Measurements from ENCODE around the gene CEP131.

Gene CEP131

GRCh38 chr17:81250286-81251093 is 27.7 kb upstream of the CEP131 start:
- no peak for TF ChIP-seq FOXK2 (IDR thresholded peaks at IDR 0.05)
- TF ChIP-seq ARNT (IDR thresholded peaks at IDR 0.05) = no peak
- TF ChIP-seq FOXA1 (IDR thresholded peaks at IDR 0.05) = no peak
- no peak for TF ChIP-seq FOXM1 (IDR thresholded peaks at IDR 0.05; ENCODE audit: borderline replicate concordance)
- no peak for TF ChIP-seq TARDBP (IDR thresholded peaks at IDR 0.05)
- no peak for TF ChIP-seq LEF1 (IDR thresholded peaks at IDR 0.05; ENCODE audit: borderline replicate concordance)
- no peak for TF ChIP-seq ZNF384 (IDR thresholded peaks at IDR 0.05)
- no peak for TF ChIP-seq BHLHE40 (IDR thresholded peaks at IDR 0.05; ENCODE audit: borderline replicate concordance)
- no peak for TF ChIP-seq NFRKB (IDR thresholded peaks at IDR 0.05)
- no peak for TF ChIP-seq SUZ12 (IDR thresholded peaks at IDR 0.05)
- TF ChIP-seq L3MBTL2 (conservative IDR thresholded peaks at IDR 0.05) = no peak
- no peak for TF ChIP-seq PKNOX1 (IDR thresholded peaks at IDR 0.05)
- no peak for TF ChIP-seq ELF4 (IDR thresholded peaks at IDR 0.05)
- DNase-seq (ENCODE audit: extremely low spot score) = no peak
- ChIA-PET POLR2A (no interaction called here), CTCF (interaction anchor here (0.7 kb wide), 1 partner anchor 234 kb away, joined by 3 read pairs; no protein-coding TSS in a partner anchor)

- DNase-seq (ENCODE audit: extremely low spot score) = no peak
- TF ChIP-seq SP1 (IDR thresholded peaks at IDR 0.05) (no peak), TARDBP (IDR thresholded peaks at IDR 0.05) (no peak), ELF4 (IDR thresholded peaks at IDR 0.05) (no peak), HDGF (IDR thresholded peaks at IDR 0.05; ENCODE audit: borderline replicate concordance) (no peak)
- ChIA-PET CTCF (no interaction called here), POLR2A (no interaction called here)
Measured at GRCh38 chr17:81249223-81250040, 26.7 kb upstream of the CEP131 start.

GRCh38 chr17:81248649-81249048 is 25.9 kb upstream of the CEP131 start:
- TF ChIP-seq CTBP1 (IDR thresholded peaks at IDR 0.05; ENCODE audit: borderline replicate concordance) (no peak), L3MBTL2 (conservative IDR thresholded peaks at IDR 0.05) (no peak), ZNF384 (IDR thresholded peaks at IDR 0.05) (no peak), ARNT (IDR thresholded peaks at IDR 0.05) (no peak), HDGF (IDR thresholded peaks at IDR 0.05; ENCODE audit: borderline replicate concordance) (no peak), FOXA1 (IDR thresholded peaks at IDR 0.05) (no peak), TARDBP (IDR thresholded peaks at IDR 0.05) (no peak), NFRKB (IDR thresholded peaks at IDR 0.05) (no peak), BHLHE40 (IDR thresholded peaks at IDR 0.05; ENCODE audit: borderline replicate concordance) (no peak), SUZ12 (IDR thresholded peaks at IDR 0.05) (no peak), PKNOX1 (IDR thresholded peaks at IDR 0.05) (no peak)
- DNase-seq (ENCODE audit: extremely low spot score) = no peak
- ChIA-PET POLR2A (no interaction called here), CTCF (no interaction called here)

GRCh38 chr17:81247339-81247990 is 24.7 kb upstream of the CEP131 start:
- ChIA-PET CTCF (no interaction called here), POLR2A (interaction anchor here (1.1 to 1.2 kb wide), 2 partner anchors 9 to 114 kb away, joined by 3 to 5 read pairs; partner anchors contain the start of genes NDUFAF8 and TEPSIN)
- no peak for DNase-seq (ENCODE audit: extremely low spot score)
- TF ChIP-seq HDGF (IDR thresholded peaks at IDR 0.05; ENCODE audit: borderline replicate concordance) = no peak
- no peak for TF ChIP-seq FOXA1 (IDR thresholded peaks at IDR 0.05)
- no peak for TF ChIP-seq ZNF384 (IDR thresholded peaks at IDR 0.05)
- no peak for TF ChIP-seq ARNT (IDR thresholded peaks at IDR 0.05)
- no peak for TF ChIP-seq PKNOX1 (IDR thresholded peaks at IDR 0.05)
- no peak for TF ChIP-seq SUZ12 (IDR thresholded peaks at IDR 0.05)
- TF ChIP-seq TARDBP (IDR thresholded peaks at IDR 0.05) = no peak
- TF ChIP-seq SP1 (IDR thresholded peaks at IDR 0.05) = no peak
- no peak for TF ChIP-seq LEF1 (IDR thresholded peaks at IDR 0.05; ENCODE audit: borderline replicate concordance)
- TF ChIP-seq L3MBTL2 (conservative IDR thresholded peaks at IDR 0.05) = no peak
- TF ChIP-seq ELF4 (IDR thresholded peaks at IDR 0.05) = no peak
- no peak for TF ChIP-seq CTBP1 (IDR thresholded peaks at IDR 0.05; ENCODE audit: borderline replicate concordance)
- TF ChIP-seq BHLHE40 (IDR thresholded peaks at IDR 0.05; ENCODE audit: borderline replicate concordance) = no peak
- TF ChIP-seq NFRKB (IDR thresholded peaks at IDR 0.05) = no peak
- TF ChIP-seq FOXK2 (IDR thresholded peaks at IDR 0.05) = no peak
- TF ChIP-seq FOXM1 (IDR thresholded peaks at IDR 0.05; ENCODE audit: borderline replicate concordance) = no peak

GRCh38 chr17:81246679-81247338 is 24.0 kb upstream of the CEP131 start:
- TF ChIP-seq SP1 (IDR thresholded peaks at IDR 0.05) (no peak), LEF1 (IDR thresholded peaks at IDR 0.05; ENCODE audit: borderline replicate concordance) (no peak), TARDBP (IDR thresholded peaks at IDR 0.05) (no peak), FOXK2 (IDR thresholded peaks at IDR 0.05) (no peak), BHLHE40 (IDR thresholded peaks at IDR 0.05; ENCODE audit: borderline replicate concordance) (no peak), NFRKB (IDR thresholded peaks at IDR 0.05) (no peak), SUZ12 (IDR thresholded peaks at IDR 0.05) (no peak), HDGF (IDR thresholded peaks at IDR 0.05; ENCODE audit: borderline replicate concordance) (no peak), ELF4 (IDR thresholded peaks at IDR 0.05) (no peak), L3MBTL2 (conservative IDR thresholded peaks at IDR 0.05) (no peak), FOXM1 (IDR thresholded peaks at IDR 0.05; ENCODE audit: borderline replicate concordance) (no peak), ARNT (IDR thresholded peaks at IDR 0.05) (no peak), FOXA1 (IDR thresholded peaks at IDR 0.05) (no peak), ZNF384 (IDR thresholded peaks at IDR 0.05) (no peak), CTBP1 (IDR thresholded peaks at IDR 0.05; ENCODE audit: borderline replicate concordance) (no peak)
- DNase-seq (ENCODE audit: extremely low spot score) = no peak
- CTCF ChIA-PET = no interaction called here
- POLR2A ChIA-PET = interaction anchor here (1.1 to 1.2 kb wide), 2 partner anchors 8 to 113 kb away, joined by 3 to 5 read pairs; partner anchors contain the start of genes NDUFAF8 and TEPSIN
